GM19099 (cell line): ENCODE data around the gene MON1B.

ENCODE experiments used
- POLR2A ChIP-seq: IDR thresholded peaks from 3 replicates; pipeline ENCODE4 v1.6.1; 2011; ENCODE audit warnings: low read depth; ENCODE audit not compliant: insufficient read length; ENCODE audit errors: extremely low read depth

The MON1B gene

DNA sequence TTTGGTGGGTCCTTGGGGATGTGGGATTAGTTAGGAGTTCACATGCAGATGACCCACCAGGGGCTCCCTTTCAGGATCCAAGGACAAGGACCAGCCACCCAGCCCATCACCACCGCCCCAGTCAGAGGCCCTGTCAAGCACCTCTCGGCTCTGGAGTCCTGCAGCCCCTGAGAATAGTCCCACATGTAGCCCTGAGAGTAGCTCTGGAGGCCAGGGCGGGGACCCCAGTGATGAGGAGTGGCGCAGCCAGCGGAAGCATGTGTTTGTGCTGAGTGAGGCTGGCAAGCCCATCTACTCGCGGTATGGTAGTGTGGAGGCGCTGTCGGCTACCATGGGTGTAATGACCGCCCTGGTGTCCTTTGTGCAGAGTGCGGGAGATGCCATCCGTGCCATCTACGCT, 2.4 kb downstream of the MON1B start:
- TF ChIP-seq POLR2A, result no peak

DNA sequence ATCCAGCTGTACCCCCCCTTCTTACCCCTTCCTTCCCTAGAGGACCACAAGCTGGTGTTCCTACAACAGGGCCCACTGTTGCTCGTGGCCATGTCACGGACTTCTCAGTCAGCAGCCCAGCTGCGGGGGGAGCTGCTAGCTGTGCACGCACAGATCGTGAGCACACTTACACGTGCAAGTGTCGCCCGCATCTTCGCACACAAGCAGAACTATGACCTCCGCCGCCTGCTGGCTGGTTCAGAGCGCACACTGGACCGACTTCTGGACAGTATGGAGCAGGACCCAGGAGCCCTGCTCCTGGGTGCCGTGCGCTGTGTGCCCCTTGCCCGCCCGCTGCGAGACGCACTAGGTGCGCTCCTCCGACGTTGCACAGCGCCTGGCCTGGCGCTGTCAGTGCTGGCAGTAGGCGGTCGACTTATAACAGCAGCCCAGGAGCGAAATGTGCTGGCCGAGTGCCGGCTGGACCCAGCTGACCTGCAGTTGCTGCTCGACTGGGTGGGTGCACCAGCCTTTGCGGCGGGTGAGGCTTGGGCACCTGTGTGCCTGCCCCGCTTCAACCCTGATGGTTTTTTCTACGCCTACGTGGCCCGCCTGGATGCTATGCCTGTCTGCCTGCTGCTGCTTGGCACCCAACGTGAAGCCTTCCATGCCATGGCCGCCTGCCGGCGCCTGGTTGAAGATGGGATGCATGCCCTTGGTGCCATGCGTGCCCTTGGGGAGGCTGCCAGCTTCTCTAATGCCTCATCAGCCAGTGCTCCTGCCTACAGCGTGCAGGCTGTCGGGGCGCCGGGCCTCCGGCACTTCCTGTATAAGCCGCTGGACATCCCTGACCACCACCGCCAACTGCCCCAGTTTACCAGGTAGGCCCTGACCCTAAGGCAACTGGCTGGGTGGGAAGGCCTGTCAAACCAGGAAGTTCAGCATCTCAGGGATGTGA, 3.6 kb downstream of the MON1B start:
- no peak for TF ChIP-seq POLR2A

DNA sequence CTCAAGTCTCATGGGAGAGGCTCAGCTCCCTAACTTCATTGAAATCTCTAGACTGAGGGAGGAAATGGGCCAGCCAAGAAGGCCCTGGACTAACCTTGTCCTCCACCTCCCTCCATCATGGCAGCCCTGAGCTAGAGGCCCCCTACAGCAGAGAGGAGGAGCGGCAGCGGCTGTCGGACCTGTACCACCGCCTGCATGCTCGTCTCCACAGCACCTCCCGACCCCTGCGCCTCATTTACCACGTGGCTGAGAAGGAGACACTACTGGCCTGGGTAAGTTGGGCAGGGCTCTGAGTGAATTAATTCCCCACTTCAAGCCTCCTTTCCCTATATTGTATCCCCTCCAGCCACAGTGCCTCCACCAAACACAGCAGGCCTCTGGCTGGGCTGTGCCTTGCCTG, 4.4 kb downstream of the MON1B start:
- no peak for TF ChIP-seq POLR2A

DNA sequence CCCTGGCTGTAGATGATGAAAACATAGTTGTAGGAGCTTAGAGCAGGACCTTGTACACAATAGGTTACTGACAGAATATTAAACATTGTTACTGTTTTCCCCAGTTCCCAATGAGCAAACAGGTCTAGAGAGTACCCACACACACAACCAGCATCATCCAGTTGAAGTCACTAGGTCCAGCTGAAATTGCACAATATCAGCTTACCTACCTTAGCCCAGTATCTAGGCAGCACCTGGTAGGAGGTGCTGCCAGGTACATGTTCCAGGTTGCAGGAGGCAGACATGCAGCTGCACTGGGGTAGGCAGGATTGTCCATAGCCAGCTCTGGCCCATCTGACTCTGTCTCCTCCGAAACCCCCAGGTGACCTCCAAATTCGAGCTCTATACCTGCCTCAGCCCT, 6.8 kb downstream of the MON1B start:
- no peak for TF ChIP-seq POLR2A

DNA sequence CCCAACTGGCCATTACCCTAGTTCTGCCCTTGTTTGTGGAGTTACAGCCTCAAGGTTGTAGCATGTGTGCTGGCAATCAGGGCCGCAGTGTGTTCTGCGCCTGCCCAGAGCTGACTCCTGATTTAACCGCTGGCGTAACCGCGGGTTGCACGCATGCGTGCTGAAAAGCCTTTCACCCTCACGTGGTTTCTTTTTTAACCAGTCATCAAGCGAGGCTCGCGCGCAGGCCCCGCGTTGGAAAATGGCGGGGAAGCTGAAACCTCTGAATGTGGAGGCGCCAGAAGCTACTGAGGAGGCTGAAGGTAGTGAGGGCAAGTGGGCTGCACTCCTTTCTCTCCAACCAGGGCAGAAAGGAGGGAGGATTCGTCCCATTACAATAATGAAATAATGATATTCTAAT, 8.2 kb downstream of the MON1B start, which contains the start of gene SYCE1L:
Gene SYCE1L, plus strand, starts transcription at position 198 of the 400 bp plus-strand sequence. Its CDS starts 44 bp downstream, at position 242.
- no peak for TF ChIP-seq POLR2A

DNA sequence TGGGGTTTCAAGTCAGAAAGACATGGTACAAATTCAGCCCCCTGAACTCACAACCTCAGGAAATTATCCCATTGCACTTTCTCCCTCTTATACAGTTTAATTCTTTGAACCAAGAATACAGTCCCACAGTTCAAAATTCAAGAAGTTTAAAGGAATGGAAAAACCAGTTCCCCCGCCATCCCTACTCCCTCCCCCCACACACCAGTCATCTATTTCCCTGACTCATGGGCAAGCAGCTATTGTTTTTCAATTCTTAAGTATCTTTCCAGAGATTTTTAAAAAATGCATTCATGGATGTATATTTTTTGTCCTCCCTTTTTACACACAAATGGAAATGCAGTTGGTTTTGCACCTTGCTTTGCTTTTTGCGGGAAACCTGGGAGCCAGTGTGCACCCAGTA, 15.5 kb downstream of the MON1B start:
- no peak for TF ChIP-seq POLR2A

DNA sequence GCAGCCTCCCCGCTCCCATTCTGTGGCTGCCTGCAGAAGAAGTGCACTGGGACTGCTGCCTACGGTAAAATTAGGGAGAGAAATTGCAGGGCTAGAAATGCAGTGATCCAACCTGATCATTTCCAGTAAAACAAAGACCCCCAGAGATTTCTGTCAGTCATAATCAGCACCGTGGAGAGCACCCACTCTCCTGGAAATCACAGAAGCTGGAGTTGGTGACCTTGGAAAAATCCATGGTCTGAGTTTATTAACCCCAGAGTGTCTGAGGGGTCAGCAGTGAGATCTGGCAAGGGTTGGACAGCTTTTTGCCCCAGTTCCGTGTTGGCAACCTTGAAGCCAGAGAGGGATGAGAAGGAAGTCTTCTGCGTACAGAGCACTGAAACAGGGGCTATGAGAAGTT, 16.0 kb downstream of the MON1B start:
- no peak for TF ChIP-seq POLR2A

DNA sequence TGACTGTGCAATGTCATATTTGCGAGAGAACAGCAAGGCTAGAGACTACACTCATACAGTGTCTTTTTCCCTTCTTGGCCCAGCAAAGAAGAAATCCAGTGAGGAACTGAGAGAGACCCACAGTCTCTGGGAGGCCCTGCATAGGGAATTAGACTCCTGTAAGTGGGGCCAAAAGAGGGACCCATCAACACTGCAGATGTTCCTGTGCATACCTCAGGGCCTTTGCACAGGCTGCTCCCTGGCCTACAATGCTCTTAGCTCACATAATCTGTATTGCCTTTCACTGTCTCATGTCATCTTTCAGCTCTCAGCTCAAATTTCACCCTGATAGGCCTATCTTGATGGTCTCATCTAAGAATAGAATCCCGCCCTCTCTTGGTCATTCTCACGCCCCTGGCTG, 17.4 kb downstream of the MON1B start:
- TF ChIP-seq POLR2A, result no peak

DNA sequence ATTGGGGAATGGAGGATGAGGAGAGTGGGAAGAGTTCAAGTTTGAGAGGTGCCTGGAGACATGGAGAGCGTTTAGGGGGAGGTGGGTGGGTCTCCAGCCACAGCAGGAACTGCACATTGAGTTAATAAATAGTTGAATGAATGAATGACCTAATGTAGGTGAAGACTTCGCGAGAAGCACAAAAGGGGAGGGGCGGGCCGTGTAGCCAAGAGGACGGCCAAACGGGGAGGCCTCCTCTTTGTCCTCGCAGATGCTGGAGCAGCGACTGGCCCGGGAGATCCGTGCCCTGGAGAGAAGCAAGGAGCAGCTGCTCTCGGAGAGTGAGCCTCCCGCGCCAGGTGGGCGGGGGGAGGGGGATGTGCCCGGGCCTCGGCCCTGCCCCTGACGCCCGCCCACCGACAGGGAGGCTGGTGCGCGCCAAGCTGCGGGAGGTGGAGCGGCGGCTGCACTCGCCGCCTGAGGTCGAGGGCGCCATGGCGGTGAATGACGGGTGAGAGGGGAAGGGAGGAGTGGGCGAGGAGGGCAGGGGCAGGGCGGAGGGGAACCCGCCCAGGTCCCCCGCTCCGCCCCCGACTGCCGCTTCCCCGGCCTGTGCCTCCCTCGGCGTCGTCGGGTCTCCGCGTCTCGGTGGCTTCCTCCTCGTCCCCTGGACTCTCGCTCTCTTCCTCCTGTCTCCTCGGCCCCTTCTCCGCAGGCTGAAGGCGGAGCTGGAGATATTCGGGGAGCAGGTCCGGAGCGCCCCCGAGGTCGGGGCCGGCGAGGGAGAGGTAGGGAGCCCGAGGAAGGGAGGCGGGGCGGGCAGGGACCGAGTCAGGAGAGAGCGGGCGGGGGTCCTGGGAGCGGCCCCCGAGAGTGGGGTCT, 21.1 kb downstream of the MON1B start:
- peak; percentile 15 for TF ChIP-seq POLR2A

DNA sequence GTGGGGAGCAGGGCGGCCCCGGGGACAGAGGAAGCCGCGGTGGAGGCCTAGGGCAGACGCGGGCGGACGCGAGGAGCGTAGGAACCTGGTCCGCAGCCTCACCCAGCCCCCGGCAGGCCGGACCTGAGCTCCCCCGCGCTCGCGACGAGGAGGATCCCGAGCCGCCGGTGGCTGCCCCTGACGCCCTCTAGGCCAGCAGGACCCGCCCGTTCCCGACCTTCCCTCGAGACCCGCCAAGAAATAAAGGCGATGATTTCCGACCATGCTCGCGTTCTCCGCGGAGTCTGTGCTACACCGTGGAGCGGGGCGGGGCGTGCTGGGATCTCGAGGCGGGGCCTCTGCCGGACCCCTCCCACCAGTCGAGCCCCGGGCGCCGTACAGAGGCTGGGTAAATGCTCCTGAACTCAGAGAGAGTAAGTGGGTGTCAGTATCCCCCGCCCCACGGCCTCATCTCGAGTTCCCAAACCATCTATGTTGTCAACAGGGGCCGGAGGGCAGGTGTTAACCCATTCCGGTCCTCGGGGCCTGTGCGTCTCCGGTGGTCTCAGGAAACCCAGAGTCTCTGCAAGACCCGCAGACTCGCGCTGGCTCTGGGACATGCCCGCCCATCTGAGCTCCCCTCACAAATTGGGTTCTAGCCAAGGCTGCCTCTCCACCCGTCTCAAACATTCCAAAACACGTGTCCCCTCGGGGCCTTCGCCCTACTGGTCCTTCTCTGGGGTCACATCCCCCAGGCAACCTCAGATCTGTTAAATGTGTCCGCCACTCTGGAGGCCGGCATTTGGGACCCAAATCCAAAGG, 22.0 kb downstream of the MON1B start:
- no peak for TF ChIP-seq POLR2A

DNA sequence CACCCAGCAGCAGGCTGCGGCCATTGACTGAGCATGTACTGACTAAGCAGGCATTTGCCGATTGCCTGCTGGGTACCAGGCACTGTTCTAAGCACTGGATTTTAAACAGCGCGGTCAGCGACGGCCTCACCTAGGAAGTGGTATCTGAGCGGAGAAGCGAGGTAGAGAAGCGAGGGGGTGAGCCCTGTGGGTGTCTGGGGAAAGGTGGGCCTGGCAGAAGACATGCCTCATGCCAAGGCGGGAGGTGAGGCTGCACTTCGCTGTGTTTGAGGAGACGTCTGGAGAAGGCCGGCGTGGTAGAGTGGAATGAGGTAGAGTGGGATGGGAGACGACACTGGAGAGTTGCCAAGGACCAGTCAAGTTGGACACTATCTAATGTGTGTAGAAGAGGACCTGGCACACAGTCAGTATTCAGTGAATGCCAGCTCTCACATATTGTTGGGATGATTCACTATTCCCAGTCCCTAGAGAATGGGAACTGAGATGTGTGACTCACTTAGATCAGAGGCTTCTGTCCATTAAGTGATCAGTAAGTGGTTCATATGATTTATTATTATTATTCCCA, 22.6 kb downstream of the MON1B start:
- no peak for TF ChIP-seq POLR2A

DNA sequence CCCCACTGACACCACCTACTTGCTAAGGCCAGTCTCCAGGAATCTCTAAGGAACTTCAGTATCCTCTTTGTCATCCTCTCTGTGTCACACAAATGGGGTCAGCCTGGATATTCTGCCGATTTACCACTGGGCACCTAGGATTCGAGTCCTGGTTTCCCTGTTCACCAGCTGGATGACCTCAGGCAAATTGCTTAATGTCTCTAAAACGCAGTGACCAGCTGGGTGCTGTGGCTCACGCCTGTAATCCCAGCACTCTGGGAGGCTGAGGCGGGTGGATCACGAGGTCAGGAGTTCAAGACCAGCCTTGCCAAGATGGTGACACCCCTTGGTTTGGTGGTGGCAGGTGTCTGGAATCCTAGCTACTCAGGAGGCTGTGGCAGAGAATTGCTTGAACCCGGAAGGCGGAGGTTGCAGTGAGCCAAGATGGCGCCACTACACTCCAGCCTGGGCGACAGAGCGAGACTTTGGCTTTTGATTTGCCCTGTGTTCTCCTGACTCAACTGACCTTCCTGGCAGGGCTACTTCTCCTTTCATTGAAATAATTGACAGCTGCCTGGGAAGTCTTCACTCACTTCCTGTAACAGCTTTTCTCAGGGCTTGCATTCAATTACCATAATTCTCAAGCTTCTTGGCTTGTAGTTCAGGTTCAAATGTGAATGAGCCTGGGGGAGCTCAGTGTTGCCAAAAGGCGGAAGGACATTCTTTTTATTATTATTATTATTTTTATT, 23.6 kb downstream of the MON1B start:
- no peak for TF ChIP-seq POLR2A

DNA sequence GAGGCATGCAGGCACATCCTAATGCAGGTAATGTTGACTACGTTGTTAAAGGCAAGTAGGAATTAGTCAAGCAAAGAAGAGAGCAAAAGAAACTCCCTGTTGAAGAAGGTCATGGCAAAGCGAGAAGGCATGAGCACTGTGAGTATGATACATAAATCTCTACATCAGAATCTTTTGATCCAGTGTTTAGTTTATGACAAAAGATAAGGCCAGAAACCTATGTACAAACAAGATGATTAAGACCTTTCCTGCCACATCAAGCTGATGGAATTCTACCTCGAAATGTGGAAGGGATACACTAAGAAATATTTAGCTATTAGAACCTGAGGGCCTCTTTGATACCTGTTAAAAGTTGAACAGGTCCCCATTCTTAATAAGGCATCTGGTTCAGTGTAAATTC, 28.4 kb downstream of the MON1B start:
- TF ChIP-seq POLR2A, result no peak

DNA sequence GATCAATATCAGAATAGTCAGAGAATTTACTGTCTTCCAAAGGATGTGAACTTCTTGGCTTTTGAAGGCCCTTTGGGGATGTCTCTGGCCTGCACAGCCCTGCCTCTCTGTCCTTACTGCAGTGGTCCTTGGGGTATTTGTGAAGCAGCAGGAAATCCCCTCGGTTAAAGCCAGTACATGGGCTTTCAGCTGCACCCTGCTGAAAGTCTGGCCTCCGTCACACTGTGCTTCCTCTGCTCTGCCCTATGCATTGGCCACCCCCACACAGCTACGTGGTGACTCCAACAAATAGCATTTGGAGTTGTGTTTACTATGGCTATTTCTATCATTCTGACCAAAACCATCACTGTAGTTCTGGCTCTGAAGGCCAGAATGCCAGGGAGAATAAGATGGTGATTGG, 29.4 kb downstream of the MON1B start:
- TF ChIP-seq POLR2A, result no peak
